Endothelial cell (in vitro differentiated cells): Measurements from ENCODE around the gene ORC5. TPM values are rescaled to one million over a fixed set of nuclear protein-coding genes. Genes with fewer than 3 reads are reported as not detected.

Experiments
- DNase-seq: peaks from one replicate; pipeline ENCODE4 v3.0.0; 2021; ENCODE audit warnings: low spot score
- H3K27ac Mint-ChIP-seq: one replicate; pipeline ENCODE4 v1.8.0; 2021; ENCODE audit warnings: mixed read lengths, inconsistent platforms; ENCODE audit not compliant: unreplicated experiment
- H3K27me3 Mint-ChIP-seq: one replicate; pipeline ENCODE4 v1.8.0; 2021; ENCODE audit warnings: mild to moderate bottlenecking, moderate library complexity, mixed read lengths, inconsistent platforms; ENCODE audit not compliant: unreplicated experiment
- H3K36me3 Mint-ChIP-seq: one replicate; pipeline ENCODE4 v1.8.0; 2021; ENCODE audit warnings: mild to moderate bottlenecking, low read depth, mixed read lengths, inconsistent platforms; ENCODE audit not compliant: unreplicated experiment
- H3K4me1 Mint-ChIP-seq: one replicate; pipeline ENCODE4 v1.8.0; 2021; ENCODE audit warnings: mild to moderate bottlenecking, mixed read lengths, inconsistent platforms; ENCODE audit not compliant: unreplicated experiment
- H3K4me3 Mint-ChIP-seq: one replicate; pipeline ENCODE4 v1.8.0; 2021; ENCODE audit warnings: mild to moderate bottlenecking, mixed read lengths, inconsistent platforms; ENCODE audit not compliant: unreplicated experiment
- H3K9me3 Mint-ChIP-seq: one replicate; pipeline ENCODE4 v1.8.0; 2021; ENCODE audit warnings: mixed read lengths, inconsistent platforms; ENCODE audit not compliant: unreplicated experiment
- CTCF ChIP-seq: fragments of 200-600 bp; sonication (generic); IDR thresholded peaks from one replicate; pipeline ENCODE4 v1.5.0; 2021; ENCODE audit warnings: antibody characterized with exemption; ENCODE audit not compliant: unreplicated experiment
- total RNA-seq: library from RNA; stranded (reverse); fragmentation: NEBNext Ultra II Directional; extraction: Animal tissue kit (Norgen Biotek cat#: 25700); gene quantifications from one replicate; pipeline ENCODE4 v1.2.1, GENCODE V29; 2021; ENCODE audit not compliant: unreplicated experiment

The ORC5 gene
- total RNA-seq, 1 donor from 2014 or later: 16.7 TPM

GRCh38 chr7:104176332-104176731, 31.5 kb downstream of the ORC5 start:
- H3K27me3 Mint-ChIP-seq: no peaks in the 10 kb centered on the region
- peaks cover 35% of the 10 kb centered on the region for H3K36me3 Mint-ChIP-seq

GRCh38 chr7:104175361-104175984, 32.3 kb downstream of the ORC5 start:
- Mint-ChIP-seq H3K27me3 (no peaks in the 10 kb centered on the region), H3K4me3 (no peak overlapping the region), H3K36me3 (peaks cover 34% of the 10 kb centered on the region), H3K27ac (peak overlapping the region; percentile 8), H3K4me1 (no peaks in the 10 kb centered on the region), H3K9me3 (peaks cover 6% of the 10 kb centered on the region)
- DNase-seq: no peak
- TF ChIP-seq CTCF: no peak

More at GRCh38 chr7:104176332-104176731, 31.5 kb downstream of the ORC5 start:
- Mint-ChIP-seq H3K9me3 (peaks cover 6% of the 10 kb centered on the region), H3K4me3 (no peak overlapping the region), H3K27ac (no peak overlapping the region), H3K4me1 (no peaks in the 10 kb centered on the region)
- TF ChIP-seq CTCF: no peak
- DNase-seq: no peak

- TF ChIP-seq CTCF: no peak
- Mint-ChIP-seq H3K9me3 (peaks cover 3% of the 10 kb centered on the region), H3K36me3 (peaks cover 28% of the 10 kb centered on the region), H3K4me3 (no peak overlapping the region), H3K27me3 (no peaks in the 10 kb centered on the region), H3K27ac (no peak overlapping the region), H3K4me1 (no peaks in the 10 kb centered on the region)
- no peak for DNase-seq
Measured at GRCh38 chr7:104174798-104175197, 33.0 kb downstream of the ORC5 start.

- no peaks in the 10 kb centered on the region for H3K27me3 Mint-ChIP-seq
- TF ChIP-seq CTCF: no peak
- peaks cover 3% of the 10 kb centered on the region for H3K36me3 Mint-ChIP-seq
- H3K9me3 Mint-ChIP-seq: no peaks in the 10 kb centered on the region
- H3K4me1 Mint-ChIP-seq: peaks cover 2% of the 10 kb centered on the region
- no peak overlapping the region for H3K27ac Mint-ChIP-seq
- DNase-seq: no peak
- H3K4me3 Mint-ChIP-seq: no peak overlapping the region
Measured at GRCh38 chr7:104162081-104162480, 45.7 kb downstream of the ORC5 start.

- Mint-ChIP-seq H3K27me3 (no peaks in the 10 kb centered on the region), H3K4me3 (no peak overlapping the region), H3K4me1 (peaks cover 2% of the 10 kb centered on the region), H3K36me3 (peaks cover 3% of the 10 kb centered on the region), H3K9me3 (no peaks in the 10 kb centered on the region), H3K27ac (no peak overlapping the region)
- TF ChIP-seq CTCF: no peak
- no peak for DNase-seq
Measured at GRCh38 chr7:104161244-104161643, 46.6 kb downstream of the ORC5 start.
